Activated T-helper 1 cell treated with Interleukin-2 at 50 U/mL for 16 hours (primary cell): ENCODE measurements around the gene BARHL2.

Experiments
- DNase-seq: peaks from one replicate; pipeline ENCODE4 v3.0.0-alpha.2; 2020; ENCODE audit warnings: low read depth

Gene BARHL2

GRCh38 chr1:90724926-90725656, 8.0 kb upstream of the BARHL2 start:
- no peak for DNase-seq

GRCh38 chr1:90724361-90724760, 7.3 kb upstream of the BARHL2 start:
- no peak for DNase-seq

GRCh38 chr1:90723590-90724108, 6.5 kb upstream of the BARHL2 start:
- no peak for DNase-seq

GRCh38 chr1:90722874-90723589, 5.9 kb upstream of the BARHL2 start:
- no peak for DNase-seq

- DNase-seq, result no peak
These were observed 4.4 kb upstream of the BARHL2 start for GRCh38 chr1:90721210-90722194.

GRCh38 chr1:90720145-90720636, 3.1 kb upstream of the BARHL2 start:
- DNase-seq, result no peak

- DNase-seq, result no peak
These were observed 2.4 kb upstream of the BARHL2 start for GRCh38 chr1:90719330-90720144.

- no peak for DNase-seq
These were observed 1.6 kb upstream of the BARHL2 start for GRCh38 chr1:90718411-90719329.

GRCh38 chr1:90717665-90718410, 736 bp upstream of the BARHL2 start:
- no peak for DNase-seq

GRCh38 chr1:90717356-90717664, 208 bp upstream of the BARHL2 start:
- no peak for DNase-seq

- no peak for DNase-seq
These were observed 905 bp downstream of the BARHL2 start for GRCh38 chr1:90716243-90716551.

- DNase-seq, result no peak
These were observed 1.8 kb downstream of the BARHL2 start for GRCh38 chr1:90715309-90715708.

- DNase-seq, result no peak
These were observed 2.6 kb downstream of the BARHL2 start for GRCh38 chr1:90714521-90714951.

- DNase-seq, result no peak
These were observed 3.2 kb downstream of the BARHL2 start for GRCh38 chr1:90713741-90714509.

- DNase-seq, result no peak
These were observed 4.0 kb downstream of the BARHL2 start for GRCh38 chr1:90712915-90713730.

- no peak for DNase-seq
These were observed 4.8 kb downstream of the BARHL2 start for GRCh38 chr1:90712153-90712856.

- no peak for DNase-seq
These were observed 5.4 kb downstream of the BARHL2 start for GRCh38 chr1:90711696-90712095.
